ENCODE results near the gene WNT11.

WNT11 gene

GRCh38 chr11:76158394-76159302 lies 47.7 kb downstream of the WNT11 start:
- TF ChIP-seq POLR2AphosphoS5 (IDR thresholded peaks at IDR 0.05; ENCODE audit: borderline replicate concordance, low read depth, low read length) (no peak), FOXP2 (optimal IDR thresholded peaks at IDR 0.05; ENCODE audit: control extremely low read depth, extremely low read length, insufficient read depth) (no peak), EZH2 (IDR thresholded peaks at IDR 0.05) (no peak)
- H3K9ac ChIP-seq (ENCODE audit: insufficient read length): no peak overlapping the region

GRCh38 chr11:76157891-76158290 lies 48.4 kb downstream of the WNT11 start:
- Histone ChIP-seq H3K9ac (ENCODE audit: insufficient read length) (no peak overlapping the region), H3K36me3 (ENCODE audit: insufficient read depth, low read length) (no peaks in the 10 kb centered on the region), H3K27ac (no peak overlapping the region)

More at GRCh38 chr11:76158394-76159302, 47.7 kb downstream of the WNT11 start:
- Histone ChIP-seq H3K4me3 (no peak overlapping the region), H3K36me3 (ENCODE audit: insufficient read depth, low read length) (no peaks in the 10 kb centered on the region), H3K27ac (no peak overlapping the region), H3K9me3 (ENCODE audit: low read depth, low read length) (no peaks in the 10 kb centered on the region)
- DNase-seq (ENCODE audit: low read depth, low spot score): no peak

GRCh38 chr11:76156971-76157427 lies 49.3 kb downstream of the WNT11 start:
- H3K4me3 ChIP-seq: no peak overlapping the region
- no peaks in the 10 kb centered on the region for H3K9me3 ChIP-seq (ENCODE audit: low read depth, low read length)
- H3K9ac ChIP-seq (ENCODE audit: insufficient read length): no peak overlapping the region
- DNase-seq (ENCODE audit: low read depth, low spot score): no peak
- H3K27ac ChIP-seq: no peak overlapping the region
- H3K36me3 ChIP-seq (ENCODE audit: insufficient read depth, low read length): no peaks in the 10 kb centered on the region
- no peak for TF ChIP-seq EZH2 (IDR thresholded peaks at IDR 0.05)
- TF ChIP-seq POLR2AphosphoS5 (IDR thresholded peaks at IDR 0.05; ENCODE audit: borderline replicate concordance, low read depth, low read length): no peak
- no peak for TF ChIP-seq FOXP2 (optimal IDR thresholded peaks at IDR 0.05; ENCODE audit: control extremely low read depth, extremely low read length, insufficient read depth)

More at GRCh38 chr11:76157891-76158290, 48.4 kb downstream of the WNT11 start:
- no peaks in the 10 kb centered on the region for H3K9me3 ChIP-seq (ENCODE audit: low read depth, low read length)
- TF ChIP-seq POLR2AphosphoS5 (IDR thresholded peaks at IDR 0.05; ENCODE audit: borderline replicate concordance, low read depth, low read length) (no peak), EZH2 (IDR thresholded peaks at IDR 0.05) (no peak)
- no peak for DNase-seq (ENCODE audit: low read depth, low spot score)
- no peak overlapping the region for H3K4me3 ChIP-seq

- no peaks in the 10 kb centered on the region for H3K36me3 ChIP-seq (ENCODE audit: insufficient read depth, low read length)
- no peak for DNase-seq (ENCODE audit: low read depth, low spot score)
- no peak overlapping the region for H3K4me3 ChIP-seq
- no peak for TF ChIP-seq POLR2AphosphoS5 (IDR thresholded peaks at IDR 0.05; ENCODE audit: borderline replicate concordance, low read depth, low read length)
- no peak for TF ChIP-seq FOXP2 (optimal IDR thresholded peaks at IDR 0.05; ENCODE audit: control extremely low read depth, extremely low read length, insufficient read depth)
- TF ChIP-seq EZH2 (IDR thresholded peaks at IDR 0.05): no peak
- no peaks in the 10 kb centered on the region for H3K9me3 ChIP-seq (ENCODE audit: low read depth, low read length)
- peak overlapping the region; percentile 33 for H3K9ac ChIP-seq (ENCODE audit: insufficient read length)
- H3K27ac ChIP-seq: no peak overlapping the region
These were observed 50.6 kb downstream of the WNT11 start for GRCh38 chr11:76155500-76156227.

- no peak for DNase-seq (ENCODE audit: low read depth, low spot score)
- H3K9ac ChIP-seq (ENCODE audit: insufficient read length): no peak overlapping the region
- H3K9me3 ChIP-seq (ENCODE audit: low read depth, low read length): no peaks in the 10 kb centered on the region
- no peak overlapping the region for H3K4me3 ChIP-seq
- H3K36me3 ChIP-seq (ENCODE audit: insufficient read depth, low read length): no peaks in the 10 kb centered on the region
- no peak overlapping the region for H3K27ac ChIP-seq
- TF ChIP-seq EZH2 (IDR thresholded peaks at IDR 0.05) (no peak), POLR2AphosphoS5 (IDR thresholded peaks at IDR 0.05; ENCODE audit: borderline replicate concordance, low read depth, low read length) (no peak), FOXP2 (optimal IDR thresholded peaks at IDR 0.05; ENCODE audit: control extremely low read depth, extremely low read length, insufficient read depth) (no peak)
These were observed 52.8 kb downstream of the WNT11 start for GRCh38 chr11:76153571-76153923.

GRCh38 chr11:76152741-76153570 lies 53.3 kb downstream of the WNT11 start:
- DNase-seq (ENCODE audit: low read depth, low spot score): no peak
- Histone ChIP-seq H3K9me3 (ENCODE audit: low read depth, low read length) (no peaks in the 10 kb centered on the region), H3K4me3 (no peak overlapping the region)

GRCh38 chr11:76152086-76152681 lies 54.1 kb downstream of the WNT11 start:
- TF ChIP-seq EZH2 (IDR thresholded peaks at IDR 0.05) (no peak), FOXP2 (optimal IDR thresholded peaks at IDR 0.05; ENCODE audit: control extremely low read depth, extremely low read length, insufficient read depth) (no peak), POLR2AphosphoS5 (IDR thresholded peaks at IDR 0.05; ENCODE audit: borderline replicate concordance, low read depth, low read length) (no peak)
- H3K4me3 ChIP-seq: no peak overlapping the region
- H3K9me3 ChIP-seq (ENCODE audit: low read depth, low read length): no peaks in the 10 kb centered on the region
- peak; percentile 28 for DNase-seq (ENCODE audit: low read depth, low spot score)
- no peak overlapping the region for H3K27ac ChIP-seq
- H3K9ac ChIP-seq (ENCODE audit: insufficient read length): peak overlapping the region; percentile 54
- H3K36me3 ChIP-seq (ENCODE audit: insufficient read depth, low read length): no peaks in the 10 kb centered on the region

More at GRCh38 chr11:76152741-76153570, 53.3 kb downstream of the WNT11 start:
- Histone ChIP-seq H3K36me3 (ENCODE audit: insufficient read depth, low read length) (no peaks in the 10 kb centered on the region), H3K27ac (no peak overlapping the region), H3K9ac (ENCODE audit: insufficient read length) (no peak overlapping the region)
- TF ChIP-seq POLR2AphosphoS5 (IDR thresholded peaks at IDR 0.05; ENCODE audit: borderline replicate concordance, low read depth, low read length) (no peak), FOXP2 (optimal IDR thresholded peaks at IDR 0.05; ENCODE audit: control extremely low read depth, extremely low read length, insufficient read depth) (no peak)

Data from SK-N-MC (cell line).